Hematopoietic multipotent progenitor cell treated with erythropoietin and hydrocortisone succinate and interleukin-3 and kit ligand, for 8 days (in vitro differentiated cells): ENCODE results near the gene IQCH.

ENCODE experiments used
- DNase-seq: peaks from one replicate; pipeline ENCODE4 v3.0.0-alpha.2; 2015

The IQCH gene

GRCh38 chr15:67458331-67459029 is 203.9 kb downstream of the IQCH start:
- DNase-seq, result no peak

GRCh38 chr15:67460521-67460920 is 205.9 kb downstream of the IQCH start:
- DNase-seq, result no peak

- no peak for DNase-seq
These were observed 207.1 kb downstream of the IQCH start for GRCh38 chr15:67461735-67462134.

- DNase-seq, result no peak
These were observed 208.3 kb downstream of the IQCH start for GRCh38 chr15:67462875-67463274.

GRCh38 chr15:67463488-67463887 is 208.9 kb downstream of the IQCH start:
- DNase-seq, result no peak

- DNase-seq, result no peak
These were observed 210.8 kb downstream of the IQCH start for GRCh38 chr15:67465196-67465952.

GRCh38 chr15:67468416-67468815 is 213.8 kb downstream of the IQCH start:
- DNase-seq, result no peak

GRCh38 chr15:67469680-67470079 is 215.1 kb downstream of the IQCH start:
- DNase-seq, result no peak

- no peak for DNase-seq
These were observed 218.4 kb downstream of the IQCH start for GRCh38 chr15:67472957-67473356.

GRCh38 chr15:67474405-67475110 is 220.0 kb downstream of the IQCH start:
- DNase-seq, result peak; percentile 17

GRCh38 chr15:67479781-67480505 is 225.4 kb downstream of the IQCH start:
- no peak for DNase-seq

GRCh38 chr15:67480741-67481140 is 226.2 kb downstream of the IQCH start:
- DNase-seq, result no peak

- DNase-seq, result no peak
These were observed 227.1 kb downstream of the IQCH start for GRCh38 chr15:67481680-67482079.

GRCh38 chr15:67495585-67495984 is 241.0 kb downstream of the IQCH start:
- no peak for DNase-seq

GRCh38 chr15:67501177-67501835 is 246.7 kb downstream of the IQCH start:
- DNase-seq, result peak; percentile 38

- no peak for DNase-seq
These were observed 247.4 kb downstream of the IQCH start for GRCh38 chr15:67501836-67502461.

GRCh38 chr15:67504056-67504455 is 249.5 kb downstream of the IQCH start:
- no peak for DNase-seq

GRCh38 chr15:67504796-67505195 is 250.2 kb downstream of the IQCH start:
- no peak for DNase-seq

GRCh38 chr15:67505675-67506572 is 251.3 kb downstream of the IQCH start:
- no peak for DNase-seq

GRCh38 chr15:67506775-67507747 is 252.5 kb downstream of the IQCH start:
- no peak for DNase-seq
